HK-2 (cell line): ENCODE results near the gene LRMDA.

Experiments
- DNase-seq: peaks from one replicate; pipeline ENCODE4 v3.0.0-alpha.2; 2018; ENCODE audit not compliant: unreplicated experiment

LRMDA gene

DNA sequence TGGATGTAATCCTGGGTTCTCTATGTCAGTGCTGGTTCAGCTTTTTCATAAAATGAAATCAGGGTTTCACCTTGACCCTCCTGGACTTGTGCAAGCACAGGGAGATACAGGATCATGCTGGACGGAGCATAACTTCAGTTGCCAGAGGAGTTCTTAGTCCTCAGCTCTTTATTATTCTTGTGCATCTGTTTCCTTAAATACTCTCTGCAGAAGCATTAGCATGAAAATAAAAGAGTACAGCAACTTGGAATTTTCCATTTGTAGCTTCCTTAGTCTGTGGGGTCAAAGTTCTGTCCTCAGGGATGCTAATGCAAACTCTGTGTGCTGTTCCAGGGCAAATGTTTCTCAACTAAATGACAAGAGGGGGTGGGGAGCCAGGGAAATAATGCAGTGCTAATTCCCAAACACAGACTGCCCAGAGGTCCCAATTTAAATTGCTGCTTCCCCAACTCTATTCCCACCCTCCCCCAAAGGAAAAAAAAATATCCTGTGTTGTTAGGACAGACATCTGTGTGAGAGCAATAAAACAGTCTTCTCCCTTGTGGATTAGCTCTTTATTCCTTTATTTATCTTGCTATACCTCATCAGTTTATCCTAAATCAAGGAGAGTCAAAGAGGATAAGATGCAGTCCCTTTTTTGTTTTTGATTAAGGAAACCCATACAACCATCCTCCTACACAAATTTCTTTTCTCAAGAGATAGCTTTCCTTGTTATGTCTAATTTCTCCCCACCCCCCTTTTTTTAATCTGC, 905.0 kb downstream of the LRMDA start:
- DNase-seq: no peak

DNA sequence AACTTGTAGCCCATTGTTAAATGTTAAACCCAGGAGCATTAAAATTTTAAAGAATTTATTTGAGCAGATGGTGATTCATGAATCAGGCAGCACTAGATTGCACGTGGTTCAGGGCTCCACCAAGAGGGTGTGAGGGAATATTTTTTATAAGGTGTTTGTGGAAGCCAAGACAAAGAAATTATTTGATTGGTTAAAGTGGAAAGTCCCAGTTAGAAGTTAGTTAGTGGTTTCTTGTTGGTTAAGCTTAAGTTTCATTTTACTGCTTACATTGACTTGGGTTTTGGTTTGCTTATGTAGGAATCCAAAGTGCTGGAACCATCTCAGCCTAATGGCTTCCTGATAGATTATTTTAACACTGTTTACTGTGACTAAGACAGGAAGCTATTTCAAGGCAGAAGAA, 906.2 kb downstream of the LRMDA start:
- peak; percentile 18 for DNase-seq

DNA sequence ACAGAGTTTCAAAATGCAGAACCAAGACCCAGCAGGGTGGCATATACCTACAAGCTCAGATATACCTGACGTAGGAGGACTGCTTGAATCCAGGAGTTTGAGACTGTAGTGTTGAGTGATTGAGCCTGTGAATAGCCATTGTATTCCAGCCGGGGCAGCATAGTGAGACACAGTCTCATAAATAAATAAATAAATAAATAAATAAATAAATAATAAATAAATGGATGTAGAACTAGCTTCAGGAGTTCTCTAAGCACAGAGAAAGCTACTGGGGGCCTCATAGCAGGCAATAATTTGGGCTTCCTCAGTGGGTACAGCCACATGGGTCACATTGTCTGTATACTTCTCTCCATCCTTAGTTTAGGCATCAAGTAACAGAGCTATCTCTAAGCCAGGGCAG, 906.8 kb downstream of the LRMDA start:
- no peak for DNase-seq

DNA sequence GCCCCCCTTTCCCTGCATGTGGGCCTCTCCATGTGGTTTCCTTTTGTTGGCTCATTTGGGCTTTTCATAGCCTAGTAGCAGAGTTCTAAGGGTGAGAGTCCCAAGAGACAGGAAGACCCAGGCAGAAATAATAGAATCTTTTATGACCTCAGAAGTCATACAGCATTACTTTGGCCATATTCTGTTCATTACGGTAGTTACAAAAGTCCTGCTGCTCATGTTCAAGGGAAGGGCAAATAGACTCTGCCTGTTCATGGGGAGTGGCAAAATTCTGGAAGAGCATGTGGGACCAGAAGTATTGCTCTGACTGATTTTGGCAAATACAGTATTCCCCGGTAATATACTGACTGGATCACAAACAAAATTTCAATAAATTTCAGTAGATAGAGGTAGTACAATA, 910.3 kb downstream of the LRMDA start:
- DNase-seq: no peak

DNA sequence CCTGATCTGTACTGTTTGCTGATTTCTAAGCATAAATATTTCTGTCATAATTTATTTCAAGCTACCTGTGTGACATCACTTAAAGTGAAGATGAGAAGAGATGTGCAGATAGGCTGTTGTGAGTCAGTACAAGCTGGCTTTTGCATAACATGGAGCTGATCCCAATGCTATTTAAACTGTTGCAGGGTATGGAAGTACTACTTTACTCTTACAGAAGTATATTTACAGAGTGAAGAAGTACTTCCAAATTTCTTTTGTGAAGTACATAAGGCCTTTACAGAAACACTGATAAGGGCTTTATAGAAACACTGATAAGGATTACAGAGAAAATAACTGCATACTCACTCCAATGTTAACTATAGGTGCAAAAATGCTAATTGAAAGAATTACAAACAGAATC, 911.6 kb downstream of the LRMDA start:
- no peak for DNase-seq

DNA sequence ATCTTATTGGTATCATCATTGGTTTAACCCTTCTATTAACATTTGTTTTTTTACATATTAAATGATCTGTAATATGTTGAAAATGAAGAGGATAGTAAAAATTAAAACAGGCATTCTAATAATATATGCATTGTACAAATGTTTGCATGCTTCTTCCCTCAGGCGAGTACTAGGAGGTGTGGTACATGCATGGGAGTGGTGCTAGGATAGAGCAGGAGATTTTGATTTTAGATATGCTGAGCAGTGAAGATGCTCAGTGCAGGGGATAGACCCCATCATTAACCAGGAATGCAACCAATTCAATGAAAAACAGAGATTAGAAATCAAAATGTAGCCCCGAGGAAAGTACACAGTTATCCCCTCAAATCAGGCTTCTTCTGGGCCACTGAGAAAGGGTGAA, 916.4 kb downstream of the LRMDA start:
- DNase-seq: no peak

DNA sequence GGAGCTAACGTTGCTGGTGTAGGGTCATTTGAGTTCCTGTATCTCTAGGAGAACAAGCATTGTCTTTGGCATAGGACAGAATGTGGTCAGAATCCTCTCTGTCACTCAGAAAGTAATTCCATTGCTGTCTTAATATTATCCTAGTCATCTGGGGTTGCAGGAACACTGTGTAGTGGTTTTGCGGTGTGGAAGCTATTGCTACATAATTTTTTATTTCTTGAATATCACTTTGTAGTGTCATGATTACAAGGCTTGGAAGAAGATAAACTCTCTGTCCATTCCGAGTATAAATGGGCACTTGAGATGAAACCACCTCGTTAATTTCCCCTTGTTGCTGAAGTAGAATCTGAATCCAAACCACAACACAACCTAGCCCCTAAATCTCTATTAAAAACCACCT, 919.2 kb downstream of the LRMDA start:
- DNase-seq: no peak

DNA sequence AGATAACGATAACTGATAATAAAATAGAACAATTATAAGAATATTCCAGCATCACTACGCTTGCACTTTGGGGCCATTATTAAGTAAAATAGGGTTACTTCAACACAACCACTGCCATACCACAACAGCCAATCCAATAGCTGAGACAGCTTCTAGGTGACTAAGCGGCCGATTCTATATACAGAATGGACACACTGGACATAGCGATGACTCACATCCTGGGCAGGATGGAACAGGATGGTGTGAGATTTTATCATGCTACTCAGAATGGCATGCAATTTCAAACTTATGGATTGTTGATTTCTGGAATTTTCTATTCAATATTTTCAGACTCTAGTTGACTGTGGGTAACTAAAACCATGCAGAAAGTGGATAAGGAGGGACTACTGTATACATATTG, 920.9 kb downstream of the LRMDA start:
- DNase-seq: peak; percentile 42

DNA sequence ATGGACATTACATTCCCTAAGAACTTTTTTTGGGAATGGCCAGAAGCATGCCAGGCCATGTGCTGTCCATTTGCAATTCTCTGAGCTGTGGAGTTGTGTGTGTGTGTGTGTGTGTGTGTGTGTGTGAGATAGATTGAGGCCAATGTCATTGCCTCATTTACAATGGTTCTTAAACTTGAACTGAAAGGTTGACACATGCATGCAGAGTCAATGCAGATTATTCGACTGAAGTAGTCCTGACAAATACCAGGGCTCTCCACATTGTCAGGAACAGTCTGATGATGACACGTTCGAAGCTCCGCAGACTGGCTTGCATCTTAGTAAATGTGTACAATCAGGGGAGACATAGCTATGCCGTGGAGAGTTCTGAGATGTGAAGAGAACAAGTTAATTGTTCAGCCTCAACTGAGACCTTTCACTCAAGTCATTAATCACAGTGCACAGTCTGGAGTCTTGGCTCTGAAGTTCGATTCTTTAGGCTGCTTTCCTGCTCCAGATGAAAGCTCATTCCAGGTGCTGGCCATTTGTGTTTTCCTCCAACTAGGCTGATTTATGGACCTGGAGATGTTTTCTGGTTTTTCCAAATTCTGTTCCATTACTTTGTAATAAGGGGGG, 921.9 kb downstream of the LRMDA start:
- no peak for DNase-seq

DNA sequence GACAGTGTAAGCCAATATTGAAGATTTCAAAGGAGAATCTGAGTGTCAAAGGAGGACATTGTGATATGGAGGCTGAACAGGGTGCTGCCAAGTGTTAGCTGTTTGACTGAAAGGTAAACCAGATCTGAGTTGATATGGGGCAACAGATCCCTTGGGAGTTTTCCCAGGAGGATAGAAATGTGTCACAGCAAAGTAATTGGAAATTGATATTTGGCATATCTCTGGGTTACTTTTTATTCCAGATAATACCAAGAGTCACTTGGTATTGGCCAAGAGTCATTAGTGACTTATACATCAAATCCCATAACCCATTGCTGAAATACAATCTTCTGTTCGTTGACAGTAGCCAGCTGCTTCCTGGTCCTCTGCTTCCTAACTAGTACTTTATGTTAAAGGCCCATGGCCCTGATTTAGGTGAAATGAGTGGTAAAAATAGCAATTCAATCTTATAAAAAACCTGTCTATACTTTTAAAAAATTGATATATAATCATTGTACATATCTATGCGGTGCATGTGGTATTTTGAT, 922.9 kb downstream of the LRMDA start:
- no peak for DNase-seq

DNA sequence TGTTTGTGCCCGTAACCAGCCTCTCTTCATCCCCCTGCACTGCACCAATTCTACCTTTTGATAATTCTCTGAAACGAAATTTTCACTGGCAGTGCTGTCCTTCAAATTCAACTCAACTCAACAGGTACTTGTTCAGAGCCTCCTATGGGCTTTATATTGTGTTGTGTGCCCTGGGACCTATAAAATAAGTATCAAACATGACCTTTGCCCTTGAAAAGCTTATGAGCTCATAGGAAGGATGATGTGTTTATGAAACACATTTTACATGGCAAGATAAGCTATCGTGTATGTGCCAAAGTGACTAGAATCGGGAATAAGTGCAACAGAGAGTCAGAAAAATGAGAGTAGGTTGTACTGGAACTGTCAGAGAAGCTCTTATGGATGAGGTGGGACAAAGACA, 923.5 kb downstream of the LRMDA start:
- no peak for DNase-seq

DNA sequence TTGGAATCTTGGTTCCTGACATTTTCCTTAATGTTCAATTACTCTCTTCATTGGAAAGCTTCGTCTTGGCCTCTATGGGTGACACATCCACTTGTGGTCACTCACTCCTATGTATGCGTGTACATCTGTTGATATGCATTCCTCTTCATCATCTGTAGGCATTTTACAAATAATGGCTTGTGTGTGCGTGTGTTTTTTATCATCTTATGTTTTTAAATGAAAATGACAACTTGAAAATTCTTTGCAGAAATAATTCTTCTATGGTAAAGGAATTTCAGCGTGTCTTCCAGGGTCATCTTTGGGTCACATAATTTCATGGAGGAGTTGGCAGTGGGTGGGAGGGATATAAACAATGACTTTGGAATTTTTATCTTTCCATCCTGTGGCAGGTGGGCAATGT, 925.1 kb downstream of the LRMDA start:
- DNase-seq: no peak

DNA sequence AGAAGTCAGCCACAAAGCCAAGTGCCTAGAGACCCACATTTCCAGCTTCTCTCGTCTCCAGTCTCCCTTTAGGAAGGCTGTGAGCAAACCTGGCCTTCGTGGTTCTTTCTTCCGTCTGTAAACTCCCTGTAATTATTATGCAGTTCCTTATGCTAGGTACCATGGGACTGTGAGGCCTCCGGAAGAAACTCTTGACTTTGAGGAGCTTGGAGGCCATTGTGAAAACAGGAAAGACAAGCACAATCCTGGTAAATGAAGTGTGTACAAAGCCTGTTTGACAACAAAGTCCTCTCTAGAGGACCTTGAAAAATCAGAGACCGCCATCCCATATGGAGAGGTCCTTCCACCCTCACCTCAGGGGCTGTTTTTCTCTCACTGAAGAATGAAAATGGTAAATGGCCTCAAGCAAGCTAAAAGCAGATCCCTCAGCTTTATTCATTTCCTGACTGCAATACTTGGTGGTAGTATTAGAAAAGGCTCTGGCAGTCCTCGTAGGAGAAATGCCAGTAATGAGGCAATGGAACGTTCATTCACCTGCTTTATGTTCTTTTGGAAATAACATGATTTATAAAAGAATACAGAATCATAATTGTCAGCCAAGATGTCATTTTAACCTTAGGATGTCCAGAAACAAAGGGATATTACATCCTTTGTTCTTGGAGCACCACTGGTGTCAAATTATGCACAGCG, 926.4 kb downstream of the LRMDA start:
- DNase-seq: no peak

DNA sequence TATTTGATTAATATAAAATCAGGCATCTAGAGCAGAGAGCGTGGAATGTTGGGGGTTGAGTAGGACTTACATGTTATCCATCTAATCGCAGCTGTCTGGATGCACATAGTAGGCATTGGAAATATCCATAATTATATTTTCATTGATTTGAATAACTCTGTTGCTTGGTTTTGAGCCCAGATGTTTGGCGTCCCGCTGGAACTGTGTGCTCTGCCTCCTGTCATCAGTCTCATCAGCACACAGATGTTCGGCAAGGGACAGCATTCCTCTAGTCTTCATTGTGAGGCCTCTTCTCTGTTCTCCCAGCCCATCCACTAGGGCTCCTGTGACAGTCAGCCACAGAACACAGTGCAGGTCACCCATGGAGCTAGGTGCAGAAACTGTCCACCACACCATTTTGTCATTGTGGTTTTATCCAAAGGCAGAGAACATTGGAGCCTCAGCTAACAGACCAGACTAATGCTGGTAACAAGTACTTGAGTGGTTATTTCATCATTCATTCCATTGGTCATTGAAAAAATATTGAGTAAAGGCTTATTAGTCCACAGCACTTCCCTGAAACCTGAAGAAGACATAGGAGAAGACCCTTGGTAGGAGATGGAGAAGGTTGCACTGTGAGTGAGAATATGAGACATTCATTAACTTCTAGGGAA, 927.4 kb downstream of the LRMDA start:
- DNase-seq: no peak

DNA sequence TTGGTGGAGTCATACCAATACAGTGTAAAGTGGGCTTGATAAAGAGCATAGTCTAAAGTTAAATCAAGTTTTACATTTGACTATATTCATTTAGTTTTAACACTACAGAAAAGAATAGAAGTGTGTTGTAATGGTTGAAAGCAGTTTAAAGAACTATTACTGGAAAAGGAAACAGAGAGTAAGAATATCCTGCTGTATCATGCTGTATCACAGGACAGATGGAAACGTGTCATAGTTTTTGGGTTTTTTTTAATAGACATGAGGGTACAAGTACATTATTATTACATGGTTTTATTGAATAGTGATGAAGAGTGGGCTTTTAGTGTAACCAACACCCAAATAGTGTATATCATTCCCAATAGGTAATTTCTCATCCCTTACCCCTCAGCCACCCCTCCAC, 944.3 kb downstream of the LRMDA start:
- DNase-seq: no peak

DNA sequence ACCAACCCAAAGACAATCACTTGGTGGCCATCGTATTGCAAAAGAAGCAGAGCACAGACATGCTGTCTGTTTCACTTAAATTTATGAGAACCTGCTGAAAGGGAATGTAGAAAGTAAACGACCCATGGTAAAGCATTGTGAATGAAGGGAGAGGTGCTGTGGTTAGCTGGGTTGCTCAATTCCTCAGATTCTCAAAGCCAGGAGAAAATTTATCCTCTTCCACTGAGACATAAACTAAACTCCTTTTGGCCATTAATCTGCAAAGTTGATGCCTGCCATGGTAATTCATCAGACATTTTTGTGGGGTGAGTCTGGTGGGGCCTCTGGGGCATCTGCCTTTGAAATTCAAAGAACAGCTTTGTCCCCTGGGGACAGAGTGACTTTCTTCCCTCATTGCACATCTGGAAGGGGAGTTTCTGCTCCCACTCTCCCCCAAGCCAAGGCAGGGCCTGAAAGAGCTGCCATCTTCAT, 951.0 kb downstream of the LRMDA start:
- no peak for DNase-seq

DNA sequence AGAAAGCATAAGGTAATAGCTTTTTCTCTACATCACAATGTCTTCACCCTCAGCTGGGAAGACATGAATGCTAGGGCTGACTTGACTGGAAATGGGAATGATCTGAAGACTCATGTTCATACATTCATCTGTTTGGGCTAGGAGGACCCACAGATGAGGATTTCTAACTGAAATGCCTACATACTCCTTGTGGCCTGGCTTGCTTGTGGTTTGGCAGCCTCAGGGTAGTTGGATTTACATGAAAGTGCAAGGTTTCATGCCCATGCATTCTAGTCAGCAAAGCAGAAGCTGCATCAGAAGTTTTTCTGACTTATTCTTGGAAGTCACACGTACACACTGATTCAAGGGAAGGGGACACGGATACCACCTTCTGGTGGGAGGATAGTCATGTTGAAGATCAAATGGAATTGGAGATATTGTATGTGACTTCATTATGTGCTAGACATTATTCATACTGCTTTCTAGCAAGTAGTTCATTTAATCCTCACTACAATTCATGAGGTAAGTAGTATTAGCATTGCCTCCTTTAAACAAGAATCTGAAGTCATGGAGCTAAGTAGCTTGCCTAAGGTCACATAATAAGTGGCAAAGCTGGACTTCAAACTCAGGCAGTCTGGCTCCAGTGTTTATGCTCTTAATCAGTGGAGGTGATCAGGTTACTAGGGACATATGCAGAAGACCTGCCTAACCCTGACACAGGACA, 957.0 kb downstream of the LRMDA start:
- no peak for DNase-seq

DNA sequence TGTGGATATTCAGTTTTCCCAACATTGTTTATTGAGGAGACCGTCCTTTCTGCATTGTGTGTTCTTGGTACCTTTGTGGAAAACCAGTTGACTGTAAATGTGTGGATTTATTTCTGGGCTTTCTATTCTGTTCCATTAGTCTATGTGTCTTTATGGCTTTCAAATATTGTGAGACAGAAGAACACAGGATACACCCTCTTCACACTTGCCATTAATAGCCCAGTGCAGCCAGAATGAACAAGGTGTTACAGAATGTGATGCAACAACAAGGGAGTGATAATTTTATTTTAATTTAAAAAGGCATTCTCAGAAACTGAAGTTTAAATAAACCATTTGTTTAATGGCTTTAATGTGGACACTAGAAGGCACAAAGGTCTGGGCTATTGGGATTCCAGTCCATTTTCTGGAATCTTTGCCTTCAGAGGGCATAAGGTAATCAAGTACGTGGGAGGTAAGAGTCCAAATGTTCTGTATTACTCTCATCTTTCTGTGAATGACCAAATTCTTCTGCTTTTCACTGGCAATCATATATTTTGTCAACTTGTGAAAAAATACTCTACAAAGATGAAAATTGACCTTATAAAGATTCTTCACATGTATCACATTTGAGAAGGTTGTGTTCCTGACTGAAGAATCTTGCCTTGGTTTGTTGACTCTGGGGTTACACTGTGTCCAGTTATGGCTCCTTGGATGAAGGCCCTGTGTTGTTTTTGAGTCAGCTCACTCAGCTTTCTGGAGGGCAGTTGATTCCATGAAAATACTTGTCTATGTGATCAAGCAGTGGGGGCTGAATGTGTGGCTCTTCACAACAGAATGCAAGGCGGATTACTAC, 962.7 kb downstream of the LRMDA start:
- no peak for DNase-seq

DNA sequence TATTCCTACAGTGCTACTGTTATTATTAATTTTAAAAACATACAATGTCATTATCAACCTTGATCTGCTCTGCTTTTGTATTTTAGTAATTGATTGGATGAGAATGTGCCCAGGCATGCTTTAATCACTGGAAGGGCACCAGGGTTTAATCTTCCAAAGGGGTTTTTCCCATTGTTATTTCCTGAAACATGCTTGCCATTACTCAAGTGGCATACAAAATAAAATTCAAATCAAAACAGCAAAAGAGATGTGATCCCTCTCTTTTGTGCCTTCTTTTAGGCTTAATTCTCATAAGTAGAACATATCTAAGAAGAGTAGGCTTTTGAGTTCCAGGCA, 963.3 kb downstream of the LRMDA start:
- no peak for DNase-seq

DNA sequence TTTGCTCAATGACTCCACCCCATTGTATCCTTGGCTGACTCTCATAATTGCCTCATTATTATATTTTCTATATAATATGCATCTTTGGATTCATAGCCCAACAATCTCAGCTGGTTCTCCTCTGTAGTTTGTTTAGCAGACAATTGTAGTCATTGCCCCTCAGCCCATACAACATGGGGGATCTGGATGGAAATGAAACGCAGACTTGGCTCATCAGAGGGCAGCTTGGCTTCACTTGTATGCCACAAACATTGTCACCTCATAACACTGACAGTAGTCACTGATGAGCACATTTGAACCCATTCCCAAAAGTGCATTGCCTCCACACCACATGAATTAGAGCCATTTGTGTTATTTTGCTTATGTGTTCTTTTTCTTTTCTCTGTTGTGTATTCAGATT, 963.8 kb downstream of the LRMDA start:
- DNase-seq: no peak

DNA sequence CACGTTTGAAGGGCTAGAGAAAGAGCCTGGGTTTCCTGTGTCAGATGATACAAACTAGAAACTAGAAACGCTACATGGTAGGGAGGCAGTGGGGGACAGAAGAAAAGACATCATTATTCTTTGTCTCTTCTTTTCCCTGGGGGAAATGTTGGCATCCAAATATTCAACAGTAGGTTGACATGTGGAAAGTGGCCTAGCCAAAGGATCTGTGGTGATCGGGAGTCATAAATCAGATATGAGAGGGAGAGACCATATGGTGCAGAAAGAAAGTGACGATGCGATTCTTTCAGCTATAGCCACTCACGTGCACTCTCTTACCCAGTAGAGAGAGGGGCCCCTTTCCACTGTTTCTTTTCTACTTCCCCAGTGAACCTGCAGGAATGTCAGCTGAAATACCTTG, 964.7 kb downstream of the LRMDA start:
- no peak for DNase-seq
